Nephron progenitor cell (in vitro differentiated cells): Measurements from ENCODE around the gene ZNF784.
A peak's percentile ranks its signal among the peaks of the same experiment; 100 is the strongest.

Experiments
- DNase-seq: peaks from one replicate; pipeline ENCODE4 v3.0.0; 2021
- H3K27ac Mint-ChIP-seq: 2 replicates; pipeline ENCODE4 v1.8.0; 2021; ENCODE audit warnings: mild to moderate bottlenecking, moderate library complexity, mixed read lengths
- H3K27me3 Mint-ChIP-seq: 2 replicates; pipeline ENCODE4 v1.8.0; 2021; ENCODE audit warnings: mild to moderate bottlenecking, low read depth, mixed read lengths; ENCODE audit not compliant: poor library complexity
- H3K36me3 Mint-ChIP-seq: 2 replicates; pipeline ENCODE4 v1.8.0; 2021; ENCODE audit warnings: low read depth, mixed read lengths
- H3K4me1 Mint-ChIP-seq: 2 replicates; pipeline ENCODE4 v1.8.0; 2021; ENCODE audit warnings: mixed read lengths
- H3K4me3 Mint-ChIP-seq: 2 replicates; pipeline ENCODE4 v1.8.0; 2021; ENCODE audit warnings: mild to moderate bottlenecking, moderate library complexity, mixed read lengths
- H3K9me3 Mint-ChIP-seq: 2 replicates; pipeline ENCODE4 v1.8.0; 2021; ENCODE audit warnings: mild to moderate bottlenecking, moderate library complexity, mixed read lengths
- CTCF ChIP-seq: fragments of 200-600 bp; sonication (generic); IDR thresholded peaks from 2 replicates; pipeline ENCODE4 v1.5.0; 2021; ENCODE audit warnings: antibody characterized with exemption

The ZNF784 gene

GRCh38 chr19:55599468-55599841 lies 24.9 kb downstream of the ZNF784 start, which contains the start of gene FIZ1:
Gene FIZ1, minus strand, starts transcription at chr19:55599517. Its CDS starts 1,652 bp downstream, at chr19:55597865.
- Mint-ChIP-seq H3K4me3 (peak within 1 kb of the TSS; percentile 96), H3K27ac (peak within 1 kb of the TSS; percentile 99), H3K9me3 (peaks cover 10% of the 10 kb centered on the region), H3K27me3 (no peaks in the 10 kb centered on the region), H3K4me1 (peaks cover 39% of the 10 kb centered on the region), H3K36me3 (peaks cover 47% of the 10 kb centered on the region)
- peak; percentile 98 for DNase-seq
- TF ChIP-seq CTCF: no peak

GRCh38 chr19:55598719-55599467 lies 25.5 kb downstream of the ZNF784 start:
- peaks cover 10% of the 10 kb centered on the region for H3K9me3 Mint-ChIP-seq
- H3K4me1 Mint-ChIP-seq: peaks cover 37% of the 10 kb centered on the region
- H3K4me3 Mint-ChIP-seq: peak overlapping the region; percentile 96
- peak overlapping the region; percentile 99 for H3K27ac Mint-ChIP-seq
- DNase-seq: peak; percentile 98
- no peaks in the 10 kb centered on the region for H3K27me3 Mint-ChIP-seq
- TF ChIP-seq CTCF: no peak
- H3K36me3 Mint-ChIP-seq: peaks cover 48% of the 10 kb centered on the region

GRCh38 chr19:55598034-55598433 lies 26.3 kb downstream of the ZNF784 start:
- peaks cover 4% of the 10 kb centered on the region for H3K9me3 Mint-ChIP-seq

GRCh38 chr19:55597501-55597921 lies 26.9 kb downstream of the ZNF784 start:
- no peak for TF ChIP-seq CTCF
- no peak overlapping the region for H3K4me3 Mint-ChIP-seq
- no peaks in the 10 kb centered on the region for H3K27me3 Mint-ChIP-seq
- no peak overlapping the region for H3K27ac Mint-ChIP-seq
- H3K4me1 Mint-ChIP-seq: peaks cover 31% of the 10 kb centered on the region
- DNase-seq: no peak
- H3K9me3 Mint-ChIP-seq: peaks cover 4% of the 10 kb centered on the region
- H3K36me3 Mint-ChIP-seq: peaks cover 48% of the 10 kb centered on the region

More at GRCh38 chr19:55598034-55598433, 26.3 kb downstream of the ZNF784 start:
- no peak for DNase-seq
- H3K27me3 Mint-ChIP-seq: no peaks in the 10 kb centered on the region
- H3K27ac Mint-ChIP-seq: peak overlapping the region; percentile 88
- H3K4me3 Mint-ChIP-seq: peak overlapping the region; percentile 55
- H3K36me3 Mint-ChIP-seq: peaks cover 48% of the 10 kb centered on the region
- no peak for TF ChIP-seq CTCF
- H3K4me1 Mint-ChIP-seq: peaks cover 31% of the 10 kb centered on the region

GRCh38 chr19:55596304-55596703 lies 28.1 kb downstream of the ZNF784 start:
- H3K9me3 Mint-ChIP-seq: peaks cover 4% of the 10 kb centered on the region
- no peak for DNase-seq
- peaks cover 30% of the 10 kb centered on the region for H3K4me1 Mint-ChIP-seq
- H3K36me3 Mint-ChIP-seq: peaks cover 54% of the 10 kb centered on the region
- H3K4me3 Mint-ChIP-seq: peak overlapping the region; percentile 20
- no peak overlapping the region for H3K27ac Mint-ChIP-seq
- TF ChIP-seq CTCF: no peak
- H3K27me3 Mint-ChIP-seq: no peaks in the 10 kb centered on the region
